HG03432 (cell line): ENCODE data around the gene EIF4G3.

ENCODE experiments used
- ATAC-seq: cut with Tn5 transposase; IDR thresholded peaks from one replicate; pipeline ENCODE4 v1.9.1; 2021; ENCODE audit warnings: mild to moderate bottlenecking, moderate library complexity; ENCODE audit not compliant: unreplicated experiment

The EIF4G3 gene

GRCh38 chr1:20999525-21000244 lies 177.0 kb downstream of the EIF4G3 start:
- no peak for ATAC-seq

- ATAC-seq: no peak
Measured at GRCh38 chr1:20998826-20999225, 177.9 kb downstream of the EIF4G3 start.

GRCh38 chr1:20997602-20998224 lies 179.0 kb downstream of the EIF4G3 start:
- ATAC-seq: no peak

- no peak for ATAC-seq
Measured at GRCh38 chr1:20996554-20996953, 180.1 kb downstream of the EIF4G3 start.

GRCh38 chr1:20993716-20994575 lies 182.8 kb downstream of the EIF4G3 start:
- no peak for ATAC-seq

GRCh38 chr1:20992322-20993056 lies 184.2 kb downstream of the EIF4G3 start:
- no peak for ATAC-seq

- ATAC-seq: no peak
Measured at GRCh38 chr1:20988943-20989342, 187.8 kb downstream of the EIF4G3 start.

GRCh38 chr1:20987831-20988825 lies 188.6 kb downstream of the EIF4G3 start:
- ATAC-seq: no peak

- no peak for ATAC-seq
Measured at GRCh38 chr1:20983297-20983889, 193.3 kb downstream of the EIF4G3 start.

GRCh38 chr1:20982316-20982715 lies 194.4 kb downstream of the EIF4G3 start:
- no peak for ATAC-seq

GRCh38 chr1:20981915-20982314 lies 194.8 kb downstream of the EIF4G3 start:
- ATAC-seq: no peak

GRCh38 chr1:20980051-20980450 lies 196.6 kb downstream of the EIF4G3 start:
- no peak for ATAC-seq

GRCh38 chr1:20978413-20978812 lies 198.3 kb downstream of the EIF4G3 start:
- no peak for ATAC-seq

GRCh38 chr1:20975668-20976067 lies 201.0 kb downstream of the EIF4G3 start:
- ATAC-seq: no peak

- ATAC-seq: no peak
Measured at GRCh38 chr1:20974951-20975350, 201.7 kb downstream of the EIF4G3 start.

GRCh38 chr1:20974069-20974468 lies 202.6 kb downstream of the EIF4G3 start:
- ATAC-seq: no peak

- ATAC-seq: no peak
Measured at GRCh38 chr1:20972855-20973254, 203.8 kb downstream of the EIF4G3 start.

GRCh38 chr1:20964540-20965484 lies 211.9 kb downstream of the EIF4G3 start:
- ATAC-seq: peak; percentile 83
